Astrocyte (in vitro differentiated cells and primary cell): ENCODE measurements around the gene ACOT13.

Experiments
- CTCF ChIP-seq: IDR thresholded peaks from 2 replicates; pipeline ENCODE4 v1.5.1; 2011; ENCODE audit warnings: low read depth, mild to moderate bottlenecking, inconsistent platforms, low read length, moderate library complexity; ENCODE audit not compliant: insufficient read depth
- EZH2 ChIP-seq: IDR thresholded peaks from 2 replicates; pipeline ENCODE4 v1.6.1; 2012; ENCODE audit warnings: mild to moderate bottlenecking, low read length, inconsistent platforms; ENCODE audit not compliant: insufficient read depth

- TF ChIP-seq CTCF, result no peak
- no peak for TF ChIP-seq EZH2
Observed at GRCh38 chr6:24666097-24666640, 708 bp upstream of the ACOT13 start.
